ENCODE results near the gene GNG8. TPM values are rescaled to one million over a fixed set of nuclear protein-coding genes. Genes with fewer than 3 reads are reported as not detected.

The GNG8 gene
- total RNA-seq, 2 donors from 2014 or later = not detected

- H3K27me3 ChIP-seq = no peaks in the 10 kb centered on the region
- intact Hi-C loops (cut with DNase I) = no loop called here
- H3K4me1 ChIP-seq = peaks cover 12% of the 10 kb centered on the region
- H3K9me3 ChIP-seq = no peaks in the 10 kb centered on the region
- no peak for DNase-seq
- H3K27ac ChIP-seq = peak overlapping the region; percentile 97
- peak overlapping the region; percentile 98 for H3K4me3 ChIP-seq
- peaks cover 18% of the 10 kb centered on the region for H3K36me3 ChIP-seq
- peak overlapping the region; percentile 76 to 100 for H3K9ac ChIP-seq (ENCODE audit: low read depth in 2 of 2, low read length in 2 of 2)
- TF ChIP-seq CTCF (IDR thresholded peaks at IDR 0.05) = no peak
These were observed 33.4 kb downstream of the GNG8 start for GRCh38 chr19:46602392-46603194.

GRCh38 chr19:46601318-46602224 is 34.4 kb downstream of the GNG8 start, which contains the start of gene CALM3:
Gene CALM3 (plus strand): TSS chr19:46601330. CDS start chr19:46601435, 105 bp downstream.
- H3K9me3 ChIP-seq = no peaks in the 10 kb centered on the region
- H3K4me3 ChIP-seq = peak within 1 kb of the TSS; percentile 98
- H3K27me3 ChIP-seq = no peaks in the 10 kb centered on the region
- intact Hi-C loops (cut with DNase I) = no loop called here
- no peak for DNase-seq
- no peak for TF ChIP-seq CTCF (IDR thresholded peaks at IDR 0.05)
- peaks cover 12% of the 10 kb centered on the region for H3K4me1 ChIP-seq
- H3K9ac ChIP-seq (ENCODE audit: low read depth in 2 of 2, low read length in 2 of 2) = peak within 1 kb of the TSS; percentile 100
- peaks cover 13% of the 10 kb centered on the region for H3K36me3 ChIP-seq
- H3K27ac ChIP-seq = peak within 1 kb of the TSS; percentile 97

- H3K9ac ChIP-seq (ENCODE audit: low read depth in 2 of 2, low read length in 2 of 2) = peak overlapping the region; percentile 89 to 93
- peak overlapping the region; percentile 97 for H3K27ac ChIP-seq
- H3K9me3 ChIP-seq = no peaks in the 10 kb centered on the region
- H3K36me3 ChIP-seq = peaks cover 4% of the 10 kb centered on the region
- TF ChIP-seq CTCF (IDR thresholded peaks at IDR 0.05) = no peak
- DNase-seq = peak; percentile 98
- H3K4me3 ChIP-seq = peak overlapping the region; percentile 98
- H3K27me3 ChIP-seq = no peaks in the 10 kb centered on the region
- intact Hi-C loops (cut with DNase I) = no loop called here
- H3K4me1 ChIP-seq = peaks cover 12% of the 10 kb centered on the region
These were observed 35.4 kb downstream of the GNG8 start for GRCh38 chr19:46600384-46601317.

- Histone ChIP-seq H3K27ac (peak overlapping the region; percentile 97), H3K9me3 (no peaks in the 10 kb centered on the region), H3K36me3 (no peaks in the 10 kb centered on the region), H3K9ac (ENCODE audit: low read depth in 2 of 2, low read length in 2 of 2) (peak overlapping the region; percentile 89 to 93), H3K27me3 (no peaks in the 10 kb centered on the region), H3K4me1 (peaks cover 12% of the 10 kb centered on the region), H3K4me3 (peak overlapping the region; percentile 98)
- intact Hi-C loops (cut with DNase I) = no loop called here
- TF ChIP-seq CTCF (IDR thresholded peaks at IDR 0.05) = peak; percentile 12
- DNase-seq = no peak
These were observed 36.2 kb downstream of the GNG8 start for GRCh38 chr19:46599716-46600373.

All from colonic mucosa (tissue), 4 donors.